Right kidney (tissue), 1 donor: ENCODE results near the gene NAP1L1.

Source experiments
- DNase-seq: peaks from one replicate; pipeline ENCODE4 v3.0.0-alpha.2; 2016

Gene NAP1L1

GRCh38 chr12:76042147-76042546 lies 42.3 kb downstream of the NAP1L1 start:
- DNase-seq, result no peak

- DNase-seq, result no peak
Measured at GRCh38 chr12:76041406-76041805, 43.1 kb downstream of the NAP1L1 start.

DNA sequence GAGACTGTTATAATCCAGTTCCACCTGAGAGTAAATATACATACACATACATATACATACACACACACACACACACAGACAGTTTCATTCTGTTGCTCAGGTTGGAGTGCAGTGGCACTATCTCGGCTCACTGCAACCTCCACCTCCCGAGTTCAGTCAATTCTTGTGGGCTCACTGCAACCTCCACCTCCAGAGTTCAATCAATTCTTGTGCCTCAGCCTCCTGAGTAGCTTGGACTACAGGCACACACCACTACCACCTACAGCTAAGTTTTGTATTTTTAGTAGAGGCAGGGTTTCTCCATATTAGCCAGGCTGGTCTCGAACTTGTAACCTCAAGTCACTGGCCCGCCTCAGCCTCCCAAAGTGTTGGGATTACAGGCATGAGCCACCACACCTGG lies 44.0 kb downstream of the NAP1L1 start:
- DNase-seq, result no peak

DNA sequence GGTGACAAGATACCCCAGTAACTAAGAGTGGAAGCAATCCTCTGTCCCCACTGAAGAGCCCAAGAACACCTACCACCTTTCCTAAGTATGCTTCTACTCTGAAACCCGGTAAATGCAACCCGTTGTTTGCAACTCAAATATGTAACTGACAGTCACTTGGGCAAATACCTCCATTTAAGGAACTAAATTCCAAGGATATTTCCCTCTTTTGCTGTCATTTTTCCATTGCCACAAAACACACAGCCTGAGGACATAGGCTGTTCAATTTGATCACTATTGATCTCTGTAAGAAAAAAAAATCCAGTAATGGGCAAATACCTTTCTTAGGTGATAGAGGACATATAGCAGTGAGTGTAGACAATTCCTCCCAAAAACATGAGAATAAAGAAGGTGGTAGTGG lies 46.3 kb downstream of the NAP1L1 start:
- no peak for DNase-seq

GRCh38 chr12:76037130-76038103 lies 47.1 kb downstream of the NAP1L1 start:
- no peak for DNase-seq

DNA sequence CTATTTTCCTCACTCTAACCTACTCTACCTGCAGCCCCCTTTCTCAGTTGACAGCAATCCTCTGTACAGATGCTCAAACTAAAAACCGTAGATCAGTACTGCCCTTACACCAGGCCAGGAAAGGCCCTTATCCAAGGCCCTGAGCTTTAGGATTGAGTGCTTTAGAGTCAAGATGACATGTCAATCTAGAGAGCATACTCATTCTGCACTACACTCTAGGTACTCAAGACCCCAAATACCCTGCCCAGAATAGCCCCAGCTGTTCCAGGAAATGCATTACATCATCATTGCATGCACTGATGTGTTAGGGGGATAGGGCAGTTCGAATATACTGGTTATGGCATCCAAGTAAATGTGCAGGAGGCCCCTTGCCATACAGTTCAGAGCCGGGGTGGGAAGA lies 49.4 kb downstream of the NAP1L1 start:
- no peak for DNase-seq

DNA sequence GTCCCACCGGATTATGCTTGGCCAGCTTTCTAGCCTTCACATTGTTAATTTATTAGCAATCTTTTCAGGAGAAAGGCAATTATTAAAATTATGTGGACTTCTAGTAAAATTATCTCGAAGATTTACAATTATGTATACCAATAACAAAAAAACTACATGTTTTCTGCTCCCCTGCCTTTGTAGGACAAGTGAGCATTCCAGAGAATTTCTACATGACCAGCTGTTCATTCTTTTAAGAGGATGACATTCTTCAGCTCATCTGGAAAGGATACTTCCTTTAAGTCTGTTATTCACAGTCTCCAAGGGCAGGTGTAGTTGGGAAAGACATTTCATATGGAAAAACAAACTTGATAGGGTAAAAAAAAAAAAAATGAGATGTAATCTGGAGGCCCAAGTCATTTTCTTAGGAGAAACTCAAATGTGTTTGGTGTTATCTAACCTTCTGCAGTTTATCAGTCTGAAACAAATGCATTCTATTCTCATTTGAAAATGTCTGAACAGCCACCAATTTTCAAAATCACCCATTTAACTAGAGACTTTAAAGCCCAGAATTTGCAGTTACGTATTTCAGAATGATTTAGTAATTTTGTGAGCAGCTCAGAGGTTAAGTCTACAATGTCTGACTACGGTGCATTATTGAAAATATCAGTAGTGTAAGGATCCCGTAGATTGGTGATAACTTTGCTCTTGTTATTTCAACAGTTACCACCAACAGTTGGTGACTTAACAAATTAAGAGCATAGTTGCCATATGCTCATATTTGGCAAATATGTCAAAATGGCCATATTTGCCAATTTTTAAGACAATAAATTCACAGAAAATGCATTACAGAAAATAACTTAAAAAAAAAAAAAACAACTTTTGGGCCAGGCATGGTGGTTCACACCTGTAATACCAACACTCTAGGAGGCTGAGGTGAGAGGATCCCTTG lies 51.1 kb downstream of the NAP1L1 start:
- no peak for DNase-seq

DNA sequence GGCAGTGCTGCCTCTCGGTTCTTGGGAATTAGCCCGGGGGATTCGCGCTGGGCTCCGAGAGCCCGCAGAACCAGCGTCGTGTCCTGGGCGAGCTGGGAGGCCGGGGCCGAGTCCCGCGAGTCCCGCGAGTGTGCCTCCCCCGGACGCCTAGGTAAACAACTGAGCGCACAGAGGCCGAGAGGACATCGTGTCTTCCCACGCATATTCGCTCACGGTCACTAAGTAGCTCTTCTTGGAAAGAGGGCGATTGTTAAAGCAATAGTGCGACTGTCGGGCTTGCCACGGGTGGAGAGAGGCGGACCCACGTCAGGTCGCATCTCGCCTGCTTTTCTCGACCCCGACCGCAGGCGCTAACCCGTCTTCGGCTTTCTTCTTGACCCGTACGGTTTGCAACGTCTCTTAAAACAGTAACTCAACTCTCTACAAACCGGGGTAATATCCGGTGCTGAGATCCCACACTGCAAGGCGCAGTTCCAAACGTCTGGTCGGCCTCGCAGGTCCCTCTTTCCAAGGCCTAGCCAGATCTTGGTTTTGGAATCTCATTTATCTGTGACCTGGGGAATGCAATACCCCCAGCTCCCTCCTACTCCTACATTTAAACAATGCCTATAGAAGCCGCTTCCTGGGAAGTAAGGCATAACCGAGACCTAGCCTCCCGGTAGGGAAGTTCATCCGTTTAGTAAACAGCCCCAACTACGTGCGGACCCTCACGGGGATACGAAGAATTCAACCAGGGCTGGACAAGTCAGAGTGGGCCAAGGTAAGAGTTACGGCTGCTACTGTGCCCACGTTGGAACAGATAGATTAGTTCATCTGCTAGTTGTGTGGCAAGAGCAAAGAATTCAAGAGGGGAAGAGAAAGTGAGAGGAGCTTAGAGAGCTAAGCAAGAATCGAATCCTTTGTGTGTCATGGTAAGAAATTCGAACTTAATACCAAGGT lies 52.2 kb downstream of the NAP1L1 start:
- DNase-seq, result no peak

DNA sequence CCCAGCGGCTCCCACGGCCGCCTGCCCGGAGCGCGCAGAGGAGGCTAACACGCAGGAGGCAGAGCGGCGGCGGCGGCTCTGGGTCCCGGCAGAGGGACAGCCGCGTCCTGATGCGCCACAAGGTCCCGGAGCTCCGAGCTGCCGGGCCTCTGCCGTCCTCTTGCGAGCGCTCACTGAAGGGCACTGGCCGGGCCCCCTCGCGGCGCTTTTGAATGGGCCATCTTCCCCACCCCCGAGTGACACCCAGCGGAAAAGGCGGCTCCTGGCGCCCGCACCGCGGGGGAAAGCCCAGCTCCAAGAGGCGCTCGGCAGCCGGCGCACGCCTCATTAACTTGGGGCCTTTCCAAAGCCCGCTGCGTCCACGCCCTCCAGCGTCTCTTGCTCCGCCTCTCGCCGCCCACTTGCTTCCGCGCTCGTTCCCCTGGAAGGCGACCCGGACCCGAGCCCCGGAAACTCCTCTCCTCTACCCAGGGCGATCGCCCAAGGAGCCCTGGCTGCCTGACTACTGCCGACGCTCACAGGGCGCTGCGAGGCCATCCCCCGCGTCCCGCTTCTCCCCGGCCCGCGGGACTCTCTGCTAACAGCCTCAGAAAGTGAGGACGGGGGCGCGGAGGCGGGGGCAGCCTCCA lies 53.0 kb downstream of the NAP1L1 start, which contains the start of gene PHLDA1:
PHLDA1 (minus strand) TSS at position 363 of the 629 bp plus-strand sequence.
- DNase-seq, result peak; percentile 97

DNA sequence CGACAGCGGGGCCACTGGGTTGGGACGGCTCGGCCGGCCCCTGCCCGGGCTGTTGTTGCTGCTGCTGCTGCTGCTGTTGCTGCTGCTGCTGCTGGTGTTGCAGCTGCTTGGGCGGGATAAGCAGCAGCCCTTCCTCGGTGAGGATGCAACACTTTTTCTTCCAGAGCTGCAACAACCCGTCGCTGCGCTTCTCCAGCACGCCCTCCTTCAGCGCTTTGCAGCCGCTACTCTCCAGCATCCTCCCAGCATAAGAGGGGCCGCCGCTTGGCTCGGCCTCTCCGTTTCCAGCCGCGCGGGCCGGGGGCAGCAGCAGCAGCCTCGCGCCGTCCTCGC lies 53.4 kb downstream of the NAP1L1 start:
- DNase-seq, result no peak

GRCh38 chr12:76030341-76031080 lies 54.0 kb downstream of the NAP1L1 start:
- DNase-seq, result no peak

GRCh38 chr12:76029982-76030340 lies 54.5 kb downstream of the NAP1L1 start:
- DNase-seq, result peak; percentile 81

DNA sequence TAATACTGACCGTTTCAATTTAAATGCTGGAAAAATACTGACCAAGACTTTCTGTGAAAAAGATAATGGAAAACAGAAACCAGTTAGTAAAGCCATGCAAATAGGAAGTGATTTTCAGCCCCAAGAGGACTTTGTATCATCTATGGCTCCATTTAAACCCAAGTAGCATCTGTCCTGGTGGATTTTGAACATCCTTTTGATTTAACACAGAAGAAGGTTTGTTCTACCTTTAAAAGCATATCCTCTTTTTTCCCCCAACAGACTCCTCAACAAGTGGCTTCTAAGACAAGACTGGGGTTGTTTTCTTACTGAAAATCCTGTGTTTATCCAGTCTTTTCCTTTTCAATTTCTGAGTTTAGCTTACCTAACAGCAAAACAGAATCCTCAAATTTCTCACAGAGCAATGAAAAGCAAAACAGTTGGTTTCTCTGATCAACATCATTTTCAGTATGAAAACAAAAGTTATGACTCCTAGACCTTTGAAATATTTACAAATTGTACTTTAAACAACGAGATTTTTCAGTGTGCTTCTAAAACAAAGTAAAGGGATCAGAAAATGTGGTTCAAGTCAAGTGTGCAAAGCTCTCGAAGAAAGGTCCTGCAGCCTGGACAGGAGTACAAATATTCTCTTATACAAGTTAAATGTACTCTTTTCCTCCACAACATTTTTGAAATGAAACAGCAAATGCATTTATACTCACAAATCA lies 55.8 kb downstream of the NAP1L1 start:
- no peak for DNase-seq

GRCh38 chr12:76026643-76027063 lies 57.8 kb downstream of the NAP1L1 start:
- DNase-seq, result no peak

DNA sequence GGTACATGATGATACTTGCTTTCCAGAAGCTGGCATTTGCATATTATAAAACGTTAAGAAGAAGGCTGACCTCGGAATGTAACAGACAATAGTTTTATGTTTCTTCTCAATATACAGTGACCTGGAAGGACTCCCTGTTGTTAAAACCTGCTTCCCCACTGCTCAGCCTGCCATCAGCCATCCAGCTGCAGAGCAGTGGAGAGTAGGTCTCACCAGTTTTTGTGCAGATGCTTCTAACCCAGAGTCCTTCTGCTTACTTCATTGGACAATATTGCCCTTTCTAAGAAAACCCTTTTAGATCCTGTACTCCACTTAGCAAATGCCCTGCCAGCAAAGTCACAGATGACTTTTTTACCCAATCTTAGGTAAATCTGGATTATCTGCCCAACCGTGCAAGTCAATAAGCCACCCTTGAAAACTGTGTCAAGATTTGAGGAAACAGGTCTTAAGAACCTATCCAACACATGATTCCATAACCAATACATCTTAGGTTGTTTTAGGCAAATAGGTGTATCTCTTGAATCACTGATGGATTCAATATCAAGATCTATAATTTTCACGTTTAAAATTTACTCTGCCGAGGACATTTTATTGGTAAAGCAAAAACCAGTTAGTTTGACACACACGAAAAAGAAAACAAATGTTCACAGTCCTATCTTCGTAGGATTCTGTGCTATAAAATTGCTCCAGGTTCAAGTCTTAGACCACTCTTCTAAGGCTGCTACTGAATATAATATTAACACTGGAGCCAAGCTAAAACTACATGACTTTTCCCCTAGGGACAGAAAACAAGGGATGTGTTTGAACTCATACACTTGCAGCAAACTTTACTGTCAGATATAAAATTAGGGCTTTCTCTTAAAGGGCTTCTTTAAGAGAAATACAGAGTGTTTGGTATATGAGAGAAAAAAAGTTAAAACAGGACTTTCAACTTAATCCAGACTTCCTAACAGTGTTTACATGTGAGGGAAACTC lies 58.6 kb downstream of the NAP1L1 start:
- no peak for DNase-seq

DNA sequence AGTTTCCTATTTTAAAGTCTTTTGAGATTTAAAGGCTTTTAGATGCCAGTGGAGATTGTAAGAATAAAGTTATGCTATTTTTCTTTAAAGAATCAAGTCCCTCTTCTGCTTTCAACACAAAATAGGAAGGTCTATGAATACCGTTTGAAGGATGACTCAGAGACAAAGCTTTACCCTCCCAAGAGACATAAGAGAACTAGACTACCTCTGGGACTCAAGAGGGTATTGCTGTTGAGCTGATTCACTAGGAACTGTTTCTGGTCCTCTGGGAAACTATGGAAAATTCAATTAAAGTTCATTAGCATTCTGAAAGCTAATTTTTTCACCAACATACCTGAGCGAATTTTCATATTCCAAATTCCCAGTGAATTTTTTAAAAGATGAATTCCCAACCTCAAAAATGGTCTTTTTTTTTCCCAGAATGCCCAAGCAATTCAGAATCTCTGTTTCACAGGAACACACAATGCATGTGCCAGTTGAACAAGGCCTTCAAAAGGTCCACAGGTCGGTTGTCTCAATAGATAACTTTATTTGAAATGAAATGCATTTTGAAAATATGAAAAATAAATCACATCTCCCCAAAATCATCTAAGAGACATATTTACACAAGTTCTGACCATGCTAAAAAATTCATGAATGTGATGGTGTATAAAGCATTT lies 59.4 kb downstream of the NAP1L1 start:
- no peak for DNase-seq

- no peak for DNase-seq
Measured at GRCh38 chr12:76024102-76024781, 60.2 kb downstream of the NAP1L1 start.
